Hematopoietic multipotent progenitor cell treated with erythropoietin and hydrocortisone succinate and interleukin-3 and kit ligand, for 6 days (in vitro differentiated cells): Measurements from ENCODE around the gene HTT-AS.
"Not testable (repeated sequence)": the region's sequence is repeated elsewhere in the genome, so short reads cannot be mapped to it uniquely, and the experiment has no call there.

Experiments used
- DNase-seq: peaks from one replicate; pipeline ENCODE4 v3.0.0-alpha.2; 2015

The HTT-AS gene

DNA sequence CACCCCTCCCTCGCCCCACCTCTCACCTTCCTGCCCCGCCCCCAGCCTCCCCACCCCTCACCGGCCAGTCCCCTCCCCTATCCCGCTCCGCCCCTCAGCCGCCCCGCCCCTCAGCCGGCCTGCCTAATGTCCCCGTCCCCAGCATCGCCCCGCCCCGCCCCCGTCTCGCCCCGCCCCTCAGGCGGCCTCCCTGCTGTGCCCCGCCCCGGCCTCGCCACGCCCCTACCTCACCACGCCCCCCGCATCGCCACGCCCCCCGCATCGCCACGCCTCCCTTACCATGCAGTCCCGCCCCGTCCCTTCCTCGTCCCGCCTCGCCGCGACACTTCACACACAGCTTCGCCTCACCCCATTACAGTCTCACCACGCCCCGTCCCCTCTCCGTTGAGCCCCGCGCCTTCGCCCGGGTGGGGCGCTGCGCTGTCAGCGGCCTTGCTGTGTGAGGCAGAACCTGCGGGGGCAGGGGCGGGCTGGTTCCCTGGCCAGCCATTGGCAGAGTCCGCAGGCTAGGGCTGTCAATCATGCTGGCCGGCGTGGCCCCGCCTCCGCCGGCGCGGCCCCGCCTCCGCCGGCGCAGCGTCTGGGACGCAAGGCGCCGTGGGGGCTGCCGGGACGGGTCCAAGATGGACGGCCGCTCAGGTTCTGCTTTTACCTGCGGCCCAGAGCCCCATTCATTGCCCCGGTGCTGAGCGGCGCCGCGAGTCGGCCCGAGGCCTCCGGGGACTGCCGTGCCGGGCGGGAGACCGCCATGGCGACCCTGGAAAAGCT is at the start of gene HTT-AS, which contains the start of gene HTT:
HTT-AS (minus strand) TSS at position 461 of the 768 bp plus-strand sequence.
HTT (plus strand) TSS at position 604 of the 768 bp plus-strand sequence; CDS start at position 749, 145 bp downstream.
- DNase-seq: peak; percentile 95

DNA sequence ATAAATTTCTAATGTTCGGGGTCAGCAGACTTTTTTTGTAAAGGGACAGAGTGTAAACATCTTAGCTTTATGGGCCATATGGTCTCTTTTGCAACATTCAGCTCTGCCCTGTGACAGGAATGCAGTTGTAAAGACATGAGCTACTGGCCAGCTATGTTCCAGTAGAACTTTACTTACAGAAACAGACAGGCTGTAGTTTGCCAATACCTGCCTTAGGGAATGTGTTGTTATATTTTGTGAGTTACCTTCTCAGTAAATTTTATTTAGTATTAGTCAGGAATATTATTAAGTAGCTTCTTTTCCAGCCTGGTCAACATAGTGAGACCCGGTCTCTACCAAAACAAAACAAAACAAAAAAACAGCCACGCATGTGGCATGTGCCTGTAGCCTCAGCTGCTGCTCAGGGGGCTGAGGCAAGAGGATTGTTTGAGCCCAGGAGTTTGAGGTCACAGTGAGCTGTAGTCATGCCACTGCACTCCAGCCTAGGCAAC is 48.9 kb upstream of the HTT-AS start:
- DNase-seq: no peak

DNA sequence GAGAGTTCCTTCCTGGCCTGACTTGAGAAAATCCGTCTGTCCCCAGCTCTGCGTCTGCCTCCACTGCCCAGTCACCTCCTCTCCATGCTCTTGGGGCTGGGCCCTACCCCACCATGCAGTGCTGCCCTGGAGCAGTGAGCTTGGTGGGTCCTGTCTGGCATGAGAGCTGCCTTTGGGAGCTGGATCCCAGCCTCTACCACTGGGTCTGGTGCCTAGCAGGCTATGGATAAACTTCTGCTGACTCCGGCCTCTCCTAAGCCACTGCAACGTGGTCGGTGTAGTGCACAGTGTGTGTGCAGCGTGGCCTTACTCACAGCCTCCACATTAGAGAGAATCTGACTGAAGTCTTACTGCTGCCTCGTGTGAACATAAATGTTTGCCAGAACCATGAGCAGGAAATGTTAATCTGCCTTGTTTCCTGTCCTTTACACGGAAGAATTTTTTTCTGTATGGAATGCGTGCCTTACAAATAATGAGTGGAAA is 47.8 kb upstream of the HTT-AS start:
- DNase-seq: no peak

DNA sequence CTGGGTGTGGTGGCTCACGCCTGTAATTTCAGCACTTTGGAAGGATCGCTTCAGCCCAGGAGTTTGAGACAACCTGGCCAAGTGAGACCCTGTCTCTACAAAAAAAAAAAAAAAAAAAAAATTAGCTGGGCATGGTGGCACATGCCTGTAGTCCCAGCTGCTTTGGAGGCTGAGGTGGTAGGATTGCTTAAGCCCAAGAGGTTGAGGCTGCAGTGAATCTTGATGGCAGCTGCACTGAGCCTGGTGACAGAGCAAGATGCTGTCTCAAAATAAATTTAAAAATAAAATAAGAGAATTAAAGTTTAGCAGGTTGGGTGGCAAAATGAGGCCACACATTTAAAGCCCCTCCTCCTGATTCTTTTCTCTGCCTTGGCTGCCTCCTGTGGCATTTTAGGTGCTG is 47.3 kb upstream of the HTT-AS start:
- no peak for DNase-seq

DNA sequence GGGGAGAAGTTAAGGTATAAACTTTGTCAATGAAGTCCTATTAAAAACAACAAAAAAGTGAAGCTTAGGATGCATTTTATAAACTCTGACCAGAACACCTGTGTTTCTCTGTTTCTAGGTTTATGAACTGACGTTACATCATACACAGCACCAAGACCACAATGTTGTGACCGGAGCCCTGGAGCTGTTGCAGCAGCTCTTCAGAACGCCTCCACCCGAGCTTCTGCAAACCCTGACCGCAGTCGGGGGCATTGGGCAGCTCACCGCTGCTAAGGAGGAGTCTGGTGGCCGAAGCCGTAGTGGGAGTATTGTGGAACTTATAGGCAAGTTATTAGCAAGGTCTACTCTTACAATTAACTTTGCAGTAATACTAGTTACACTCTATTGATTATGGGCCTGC is 46.8 kb upstream of the HTT-AS start:
- DNase-seq: no peak

DNA sequence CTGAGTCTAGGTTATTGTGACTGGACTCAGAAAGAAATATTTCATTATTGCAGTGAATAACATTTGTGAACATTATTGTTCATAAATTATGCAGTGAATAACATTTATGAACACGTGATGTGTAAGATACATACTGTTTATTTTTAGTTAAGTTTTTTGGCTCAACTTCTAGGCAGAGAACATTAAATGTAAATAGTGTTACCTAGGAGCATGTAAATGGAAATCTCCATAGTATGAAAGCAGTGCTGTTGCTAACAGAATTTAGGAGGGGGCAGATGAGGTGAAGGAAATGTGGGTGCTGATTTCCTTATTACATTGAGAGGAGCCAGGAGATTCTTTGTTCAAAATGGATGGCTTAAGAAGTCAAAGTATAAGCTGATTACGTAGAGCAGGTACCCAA is 45.1 kb upstream of the HTT-AS start:
- DNase-seq: no peak

DNA sequence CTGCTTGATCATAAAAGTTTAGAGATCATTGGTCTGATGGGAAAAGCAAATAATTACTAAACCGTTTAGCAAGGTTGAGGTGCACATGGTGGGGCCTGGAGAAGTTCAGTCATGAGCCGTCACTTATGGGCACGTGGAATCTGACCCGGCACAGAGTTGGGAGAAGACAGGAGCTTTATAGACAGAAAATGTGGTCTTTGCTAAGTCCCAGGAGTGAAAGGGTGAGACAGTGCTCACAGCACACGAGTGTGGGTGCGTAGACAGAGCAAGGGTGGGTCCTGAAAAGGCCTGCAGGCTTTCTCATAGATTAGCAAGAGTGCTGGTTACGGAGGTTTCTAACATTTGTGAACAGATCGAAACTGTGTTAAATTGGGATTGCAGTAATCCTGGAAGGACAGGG is 44.0 kb upstream of the HTT-AS start:
- no peak for DNase-seq

DNA sequence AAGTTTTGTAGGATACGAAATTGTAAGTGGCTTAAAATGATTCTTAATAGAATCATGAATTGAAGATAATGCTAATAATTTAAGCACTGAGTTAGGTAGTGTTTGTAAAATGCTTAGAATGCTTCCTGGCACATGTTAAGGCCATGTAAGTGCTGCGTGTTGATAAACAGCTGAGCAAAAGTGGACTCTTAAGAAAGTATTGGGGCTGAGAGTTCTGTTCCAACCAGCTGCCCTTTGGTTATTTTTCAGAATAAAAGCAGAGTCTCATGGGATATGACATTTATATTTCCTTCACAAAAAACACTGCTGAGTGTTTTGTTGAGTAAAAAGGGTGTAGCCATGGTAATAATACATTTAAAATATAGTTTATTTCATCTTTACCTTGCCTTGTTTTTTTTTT is 42.6 kb upstream of the HTT-AS start:
- DNase-seq: no peak

DNA sequence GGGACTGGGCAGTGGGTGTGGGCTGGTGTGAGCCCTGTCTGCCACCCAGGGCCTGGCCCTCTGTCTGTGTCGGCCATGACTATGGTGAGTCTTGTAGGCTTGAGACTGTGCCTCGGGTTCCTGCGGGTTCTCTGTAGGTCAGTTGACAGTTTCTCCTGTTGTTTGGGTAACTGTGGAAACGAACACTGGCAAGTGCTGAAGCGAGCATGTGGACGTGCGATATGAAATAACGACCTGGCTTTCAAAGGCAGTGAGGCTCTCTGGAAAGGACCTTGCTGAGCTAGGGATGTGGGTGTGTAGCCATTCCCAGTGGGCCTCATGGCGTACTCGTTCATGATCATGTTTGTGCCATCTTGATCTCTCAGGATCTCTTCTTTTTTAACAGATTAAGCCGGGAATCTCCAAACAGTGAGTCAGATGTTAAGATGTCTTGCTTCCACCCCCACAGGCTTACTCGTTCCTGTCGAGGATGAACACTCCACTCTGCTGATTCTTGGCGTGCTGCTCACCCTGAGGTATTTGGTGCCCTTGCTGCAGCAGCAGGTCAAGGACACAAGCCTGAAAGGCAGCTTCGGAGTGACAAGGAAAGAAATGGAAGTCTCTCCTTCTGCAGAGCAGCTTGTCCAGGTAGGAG is 41.4 kb upstream of the HTT-AS start:
- DNase-seq: no peak

DNA sequence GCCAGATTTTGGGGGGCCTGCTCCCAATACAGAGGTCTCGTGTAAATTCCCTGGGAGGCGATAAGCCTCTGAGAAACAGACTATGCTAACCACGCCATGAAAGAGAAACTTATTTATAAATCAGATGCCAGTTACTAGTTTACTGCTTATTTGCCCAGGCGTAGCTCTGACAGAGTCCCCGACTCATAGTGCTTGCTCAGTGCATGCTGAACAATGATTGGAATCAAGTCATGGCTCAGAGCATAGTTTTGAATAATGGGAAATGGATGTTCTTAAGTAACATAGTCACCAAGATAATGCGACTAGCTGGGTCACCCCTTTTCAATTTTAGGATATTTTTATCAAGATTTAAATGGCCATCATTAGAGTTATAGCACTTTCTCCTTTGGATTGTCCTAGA is 40.0 kb upstream of the HTT-AS start:
- no peak for DNase-seq

DNA sequence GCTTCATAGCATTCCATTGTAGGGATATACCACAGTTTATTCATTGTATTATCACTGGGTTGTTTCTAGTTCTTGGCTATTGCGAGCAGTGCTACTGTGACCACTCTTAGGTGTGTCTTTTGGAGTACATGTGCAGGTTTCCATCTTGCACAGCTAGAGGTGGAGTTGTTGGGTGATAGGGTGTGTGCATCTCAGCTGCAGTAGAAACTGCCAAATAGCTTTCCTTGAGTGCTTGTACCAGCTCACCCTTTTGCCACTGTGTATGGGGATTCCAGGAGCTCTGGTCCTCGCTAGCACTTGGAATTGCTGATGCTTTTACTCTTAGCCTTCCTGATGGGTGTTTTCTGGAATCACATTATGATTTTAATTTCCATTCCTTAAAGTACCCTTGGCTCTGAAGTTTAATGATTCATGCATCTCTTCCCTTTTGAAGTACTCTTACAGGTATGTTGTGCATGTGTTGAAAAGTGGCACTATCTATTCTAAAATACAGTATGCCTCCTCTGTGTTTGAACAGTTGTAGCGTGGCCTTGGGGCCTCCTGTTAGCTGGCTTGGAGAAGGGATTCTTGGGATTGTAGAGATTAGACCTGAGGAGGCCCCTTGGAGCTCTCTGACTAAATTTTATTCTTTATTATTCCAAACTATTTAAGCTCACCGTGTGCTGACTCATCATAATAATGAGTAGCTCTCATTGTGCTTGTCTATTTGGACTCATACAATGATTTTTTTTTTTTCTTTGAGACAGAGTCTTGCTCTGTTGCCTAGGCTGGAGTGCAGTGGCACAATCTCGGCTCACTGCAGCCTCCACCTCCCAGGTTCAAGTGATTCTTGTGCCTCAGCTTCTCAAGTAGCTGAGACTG is 38.5 kb upstream of the HTT-AS start:
- no peak for DNase-seq

DNA sequence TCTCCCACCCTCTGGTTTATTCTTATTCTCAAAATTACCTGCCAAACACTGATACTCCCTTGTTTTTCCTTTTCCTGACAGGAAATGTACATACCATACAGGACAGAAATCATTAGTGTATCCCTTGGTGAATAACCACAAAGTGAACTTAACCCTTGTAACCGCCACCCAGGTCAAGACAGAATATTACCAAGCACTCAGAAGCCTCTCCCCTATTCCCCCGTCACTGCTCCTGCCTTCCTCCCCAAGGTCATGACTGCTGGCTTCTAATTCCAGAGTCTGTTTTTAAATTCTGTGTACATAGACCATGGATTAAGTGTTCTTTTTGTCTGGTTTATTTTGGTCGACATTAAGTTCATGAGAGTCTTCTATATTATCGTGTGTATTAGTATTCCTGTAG is 37.9 kb upstream of the HTT-AS start:
- DNase-seq: no peak

DNA sequence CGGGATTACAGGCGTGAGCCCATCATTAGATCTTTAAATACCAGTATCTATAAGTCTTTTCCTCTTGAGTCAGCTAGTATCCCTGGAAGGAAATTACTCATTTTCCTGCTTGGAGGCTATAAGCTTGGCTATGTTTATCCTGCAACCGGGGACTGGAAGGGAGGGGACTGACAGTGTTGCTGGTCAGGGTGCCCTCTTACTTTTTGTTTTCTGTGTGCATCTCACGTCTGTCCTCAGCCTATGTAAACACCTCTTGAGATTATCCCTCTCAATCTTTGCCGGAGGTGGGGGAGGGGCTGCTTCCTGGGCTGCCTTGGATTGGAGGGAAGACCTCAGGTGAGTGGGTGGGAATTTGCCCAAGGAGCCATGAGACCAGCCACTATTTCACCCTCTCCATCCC is 37.1 kb upstream of the HTT-AS start:
- no peak for DNase-seq

DNA sequence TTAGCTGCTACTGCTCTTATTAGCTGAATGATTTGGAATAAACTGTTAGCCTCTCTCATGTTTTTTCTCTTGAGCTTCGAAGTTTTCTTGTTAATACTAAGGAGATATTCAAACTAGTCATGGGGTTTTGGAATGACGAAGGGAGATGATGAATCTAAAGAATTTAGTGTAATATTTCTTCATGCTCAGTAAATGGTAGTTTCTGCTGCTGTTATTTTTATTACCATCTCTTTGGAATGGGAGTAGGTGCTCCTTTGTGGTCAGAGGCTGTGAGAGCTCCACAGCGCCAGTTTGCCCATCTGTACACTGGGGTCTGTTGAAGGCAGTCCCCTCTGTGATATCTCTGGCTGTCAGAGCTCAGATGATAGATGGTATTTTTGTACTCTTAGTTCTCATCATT is 33.9 kb upstream of the HTT-AS start:
- DNase-seq: no peak

DNA sequence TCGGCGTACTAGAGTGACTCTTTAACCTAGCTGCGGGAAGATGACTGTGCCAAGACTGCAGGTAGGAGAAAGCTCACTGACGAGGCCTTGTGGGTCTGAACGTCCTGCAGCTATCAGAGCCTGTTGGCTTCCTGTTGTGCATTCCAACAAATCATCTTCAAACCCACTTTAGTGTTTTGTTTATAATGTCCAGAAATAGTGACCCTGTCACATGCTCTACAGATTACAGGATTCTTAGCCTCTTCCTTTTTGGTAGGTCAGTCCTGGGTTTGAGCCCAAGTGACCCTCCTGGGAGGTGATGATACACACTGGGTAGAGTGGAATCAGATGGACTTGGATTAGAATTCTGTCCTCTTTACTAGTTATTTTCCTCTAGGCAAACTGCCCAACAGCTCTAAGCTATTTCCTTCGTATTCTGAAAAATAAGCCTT is 33.4 kb upstream of the HTT-AS start:
- DNase-seq: no peak

DNA sequence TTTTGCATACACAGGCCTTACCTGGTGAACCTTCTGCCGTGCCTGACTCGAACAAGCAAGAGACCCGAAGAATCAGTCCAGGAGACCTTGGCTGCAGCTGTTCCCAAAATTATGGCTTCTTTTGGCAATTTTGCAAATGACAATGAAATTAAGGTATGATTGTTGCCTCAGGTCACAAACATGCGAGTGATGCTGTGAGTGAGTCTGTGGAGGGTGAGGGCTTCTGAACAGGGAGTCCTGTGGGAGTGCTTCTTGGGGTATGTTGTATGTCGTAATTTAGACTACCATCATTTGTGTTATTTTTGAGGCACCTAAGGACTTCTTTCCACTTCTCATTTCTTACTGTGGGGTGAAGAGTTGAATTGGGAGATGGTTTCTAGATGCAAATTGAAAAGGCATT is 32.9 kb upstream of the HTT-AS start:
- no peak for DNase-seq

DNA sequence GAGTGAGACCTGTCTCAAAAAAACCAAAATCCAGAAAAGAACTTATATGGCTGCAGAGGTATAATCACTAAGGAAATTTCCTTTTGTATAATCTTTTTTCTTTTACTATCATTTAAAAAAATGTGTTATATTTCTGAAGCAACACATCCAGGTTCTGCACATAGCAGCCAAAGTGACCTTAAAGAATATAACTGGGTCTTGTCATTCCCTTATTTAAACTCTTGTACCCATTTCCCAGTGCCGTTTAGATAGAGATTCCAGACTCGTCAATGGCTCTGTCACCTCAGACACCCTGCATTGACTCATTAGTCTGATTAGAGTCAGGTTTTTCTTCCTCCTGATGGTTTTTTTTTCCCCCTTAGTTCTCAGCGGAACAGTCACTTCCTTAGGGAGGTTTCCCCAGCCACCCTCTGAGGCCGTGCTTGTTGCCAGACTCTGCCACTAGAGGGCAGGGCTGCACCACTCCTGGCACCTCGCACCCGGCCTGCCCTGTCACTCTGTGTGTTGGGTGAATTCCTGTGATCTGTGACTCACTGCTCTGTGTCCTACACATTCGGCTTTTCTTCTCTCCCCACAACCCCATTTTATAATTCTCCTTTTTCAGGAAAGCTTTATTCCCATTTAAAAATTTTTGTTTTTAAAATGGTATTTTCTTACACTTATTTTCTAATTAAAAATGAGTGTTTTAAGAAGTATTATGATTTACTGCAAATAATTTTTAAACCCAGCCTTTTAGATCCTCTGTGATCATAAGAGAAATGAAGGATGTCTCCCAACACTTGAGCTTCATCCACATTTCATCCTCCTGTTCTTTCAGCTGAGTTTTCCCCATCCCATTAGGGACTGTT is 32.2 kb upstream of the HTT-AS start:
- DNase-seq: peak; percentile 92

DNA sequence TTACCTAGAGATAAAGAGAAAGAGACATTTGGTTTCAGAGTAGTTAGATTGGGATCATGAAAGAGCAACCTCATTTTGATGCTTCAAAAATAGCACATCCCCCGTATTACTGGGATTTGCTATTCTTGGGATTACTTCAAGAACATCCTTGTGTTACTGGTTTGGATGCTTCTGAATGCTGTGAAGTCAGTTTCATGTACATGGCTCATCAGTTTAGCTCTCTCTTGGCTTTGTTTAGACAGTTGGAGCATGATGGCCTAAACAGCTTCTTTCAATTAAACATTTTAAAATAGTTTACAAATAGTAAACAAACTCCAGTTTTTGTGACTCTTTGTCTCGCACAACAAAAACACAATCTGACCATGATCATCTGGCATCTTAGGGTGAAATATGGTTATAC is 24.0 kb upstream of the HTT-AS start:
- DNase-seq: no peak

DNA sequence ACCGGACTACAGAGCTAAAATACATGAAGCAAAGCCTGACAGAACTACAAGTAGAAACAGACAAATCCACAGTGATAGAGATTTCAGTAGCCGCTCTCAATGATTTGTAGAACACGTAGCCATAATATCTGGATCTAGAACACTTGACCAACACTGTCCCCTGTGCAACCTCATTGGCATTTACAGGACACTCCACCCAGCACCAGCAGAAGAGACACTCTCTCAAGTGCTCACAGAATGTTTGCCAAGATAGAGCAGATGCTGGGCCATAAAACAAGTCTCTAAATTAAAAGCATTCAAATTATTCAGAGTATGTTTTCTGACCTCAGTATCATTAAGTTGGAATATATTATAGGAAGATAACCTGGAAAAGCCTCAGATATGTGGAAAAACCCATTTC is 21.9 kb upstream of the HTT-AS start:
- no peak for DNase-seq

DNA sequence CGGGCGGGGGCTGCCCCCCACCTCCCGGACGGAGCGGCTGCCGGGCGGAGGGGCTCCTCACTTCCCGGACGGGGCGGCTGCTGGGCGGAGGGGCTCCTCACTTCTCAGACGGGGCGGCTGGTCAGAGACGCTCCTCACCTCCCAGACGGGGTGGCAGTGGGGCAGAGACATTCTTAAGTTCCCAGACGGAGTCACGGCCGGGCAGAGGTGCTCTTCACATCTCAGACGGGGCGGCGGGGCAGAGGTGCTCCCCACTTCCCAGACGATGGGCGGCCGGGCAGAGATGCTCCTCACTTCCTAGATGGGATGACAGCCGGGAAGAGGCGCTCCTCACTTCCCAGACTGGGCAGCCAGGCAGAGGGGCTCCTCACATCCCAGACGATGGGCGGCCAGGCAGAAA is 20.4 kb upstream of the HTT-AS start:
- not testable (repeated sequence) for DNase-seq

DNA sequence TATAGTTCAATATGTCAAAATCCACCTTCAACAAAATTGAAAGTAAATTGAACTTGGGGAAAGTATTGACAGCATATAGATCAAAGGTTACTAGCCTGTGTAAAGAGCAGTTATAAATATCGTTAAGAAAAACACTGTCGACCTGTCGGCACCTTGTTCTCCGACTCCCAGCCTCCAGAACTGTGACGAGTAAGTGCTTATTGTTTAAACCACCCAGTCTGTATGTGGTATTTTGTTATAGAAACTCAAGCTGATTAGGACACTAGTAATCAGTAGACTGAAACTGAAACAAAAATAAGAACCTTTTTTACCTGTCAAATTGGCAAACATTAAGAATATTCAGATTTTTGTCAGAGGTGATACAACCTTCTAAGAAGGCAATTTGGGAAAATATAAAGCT is 17.1 kb upstream of the HTT-AS start:
- DNase-seq: no peak

DNA sequence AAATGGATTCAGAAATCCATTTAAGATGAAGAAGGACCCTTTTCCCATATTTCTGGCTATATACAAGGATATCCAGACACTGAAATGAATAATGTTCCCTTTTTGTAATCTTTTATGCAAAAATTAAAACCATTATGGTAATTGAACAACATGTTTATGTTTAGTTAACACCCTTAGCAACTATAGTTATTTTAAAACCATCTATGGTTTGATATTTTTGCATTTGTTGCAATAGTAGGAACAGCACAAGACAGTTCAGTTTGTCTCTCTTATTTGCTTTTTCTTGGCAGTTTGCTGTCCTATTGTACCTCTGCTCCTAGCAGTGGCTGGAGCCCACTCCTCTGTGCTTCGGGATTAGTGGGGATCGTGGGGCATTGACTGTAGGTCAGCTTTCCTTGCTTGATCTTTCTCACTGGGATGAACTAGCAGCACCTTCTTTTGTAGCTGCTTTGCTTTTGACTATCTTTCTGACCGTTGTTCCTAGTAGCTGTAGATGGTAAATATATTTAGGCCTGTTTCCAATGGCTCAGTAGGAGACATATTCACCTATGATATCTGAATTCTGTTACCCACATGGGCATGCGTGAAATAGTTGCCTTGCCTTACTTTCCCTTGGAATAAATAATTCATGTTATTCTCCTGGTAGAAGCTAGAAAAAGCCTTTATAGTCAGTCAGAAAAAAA is 12.9 kb upstream of the HTT-AS start:
- no peak for DNase-seq
